GM04504 (cell line): ENCODE data around the gene DNAH14.
A peak's percentile ranks its signal among the peaks of the same experiment; 100 is the strongest.
"Not testable (repeated sequence)": the region's sequence is repeated elsewhere in the genome, so short reads cannot be mapped to it uniquely, and the experiment has no call there.

Experiments
- DNase-seq: peaks from one replicate; pipeline ENCODE4 v3.0.0-alpha.2; 2012; ENCODE audit warnings: low read depth

The DNAH14 gene

GRCh38 chr1:225155555-225155954 is 226.1 kb downstream of the DNAH14 start:
- no peak for DNase-seq

- DNase-seq: no peak
Observed at GRCh38 chr1:225156254-225156653, 226.8 kb downstream of the DNAH14 start.

- DNase-seq: no peak
Observed at GRCh38 chr1:225158291-225158690, 228.8 kb downstream of the DNAH14 start.

- no peak for DNase-seq
Observed at GRCh38 chr1:225159793-225160192, 230.3 kb downstream of the DNAH14 start.

GRCh38 chr1:225177409-225177808 is 247.9 kb downstream of the DNAH14 start:
- not testable (repeated sequence) for DNase-seq

GRCh38 chr1:225179686-225180085 is 250.2 kb downstream of the DNAH14 start:
- DNase-seq: no peak

- DNase-seq: no peak
Observed at GRCh38 chr1:225182716-225183115, 253.2 kb downstream of the DNAH14 start.

GRCh38 chr1:225191199-225191753 is 261.8 kb downstream of the DNAH14 start:
- DNase-seq: no peak

- no peak for DNase-seq
Observed at GRCh38 chr1:225201447-225201846, 272.0 kb downstream of the DNAH14 start.

- no peak for DNase-seq
Observed at GRCh38 chr1:225207791-225208190, 278.3 kb downstream of the DNAH14 start.

GRCh38 chr1:225209153-225209552 is 279.7 kb downstream of the DNAH14 start:
- DNase-seq: no peak

- DNase-seq: not testable (repeated sequence)
Observed at GRCh38 chr1:225210180-225210579, 280.7 kb downstream of the DNAH14 start.

GRCh38 chr1:225211694-225212442 is 282.4 kb downstream of the DNAH14 start:
- not testable (repeated sequence) for DNase-seq

- no peak for DNase-seq
Observed at GRCh38 chr1:225224287-225224686, 294.8 kb downstream of the DNAH14 start.

GRCh38 chr1:225225681-225226080 is 296.2 kb downstream of the DNAH14 start:
- DNase-seq: no peak

GRCh38 chr1:225228871-225229303 is 299.4 kb downstream of the DNAH14 start:
- DNase-seq: no peak

- not testable (repeated sequence) for DNase-seq
Observed at GRCh38 chr1:225229429-225229828, 300.0 kb downstream of the DNAH14 start.

- no peak for DNase-seq
Observed at GRCh38 chr1:225230483-225230882, 301.0 kb downstream of the DNAH14 start.

GRCh38 chr1:225232930-225233329 is 303.5 kb downstream of the DNAH14 start:
- DNase-seq: not testable (repeated sequence)

- no peak for DNase-seq
Observed at GRCh38 chr1:225242611-225243010, 313.1 kb downstream of the DNAH14 start.

GRCh38 chr1:225250432-225250831 is 321.0 kb downstream of the DNAH14 start:
- no peak for DNase-seq

GRCh38 chr1:225253173-225253572 is 323.7 kb downstream of the DNAH14 start:
- no peak for DNase-seq

GRCh38 chr1:225253784-225254183 is 324.3 kb downstream of the DNAH14 start:
- peak; percentile 13 for DNase-seq

- no peak for DNase-seq
Observed at GRCh38 chr1:225254676-225255075, 325.2 kb downstream of the DNAH14 start.
